ENCODE results near the gene NOP10. TPM values are rescaled to one million over a fixed set of nuclear protein-coding genes. Genes with fewer than 3 reads are reported as not detected.

The NOP10 gene
- total and polyA plus RNA-seq, 2 of the 8 experiments (the other 6 are each of a cell fraction or from before 2014, with no cell fraction given), result 285 to 981 TPM

DNA sequence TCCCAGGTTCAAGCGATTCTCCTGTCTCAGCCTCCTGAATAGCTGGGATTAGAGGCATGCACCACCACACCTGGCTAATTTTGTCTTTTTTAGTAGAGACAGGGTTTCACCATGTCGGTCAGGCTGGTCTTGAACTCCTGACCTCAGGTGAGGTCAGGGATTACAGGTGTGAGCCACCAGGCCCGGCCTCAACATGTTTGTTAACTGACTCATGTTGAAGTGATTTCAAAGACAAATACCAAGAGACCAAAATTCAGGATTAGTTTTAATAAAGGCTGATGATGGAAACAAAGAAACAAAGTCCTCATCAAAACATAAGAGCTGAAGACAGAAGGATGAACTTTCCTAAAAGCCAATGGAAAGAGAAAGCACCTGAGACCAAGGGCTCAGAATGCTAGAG is 41.9 kb downstream of the NOP10 start (continued):
- no peak for TF ChIP-seq EP300 (IDR thresholded peaks at IDR 0.05; ENCODE audit: borderline replicate concordance in 1 of 2, low read depth in 2 of 2, low read length in 2 of 2)
- TF ChIP-seq FOSL1 (IDR thresholded peaks at IDR 0.05; ENCODE audit: insufficient read depth, low read depth, low read length), result no peak
- no peak for TF ChIP-seq SP4 (IDR thresholded peaks at IDR 0.05; ENCODE audit: low read length)
- no peak for TF ChIP-seq CHD2 (IDR thresholded peaks at IDR 0.05; ENCODE audit: low read length)
- TF ChIP-seq SIN3A (conservative IDR thresholded peaks at IDR 0.05 in 1 of 2, IDR thresholded peaks at IDR 0.05 in 1 of 2; ENCODE audit: low read depth in 1 of 2, low read length in 2 of 2), result no peak
- no peak for TF ChIP-seq GTF2F1 (IDR thresholded peaks at IDR 0.05; ENCODE audit: borderline replicate concordance, low read depth, low read length)
- no peak for TF ChIP-seq TEAD4 (IDR thresholded peaks at IDR 0.05; ENCODE audit: low read depth, low read length)
- TF ChIP-seq CBX8 (IDR thresholded peaks at IDR 0.05; ENCODE audit: borderline replicate concordance, low read depth, low read length), result no peak

Measured in H1 (cell line).